Dedifferentiated amniotic fluid mesenchymal stem cell (primary cell): ENCODE results near the gene KCNS3.
"Not testable (repeated sequence)": the region's sequence is repeated elsewhere in the genome, so short reads cannot be mapped to it uniquely, and the experiment has no call there.

Experiments
- DNase-seq: peaks from one replicate; pipeline ENCODE4 v3.0.0-alpha.2; 2016; ENCODE audit errors: extremely low spot score

KCNS3 gene

GRCh38 chr2:17943444-17943843, 65.0 kb downstream of the KCNS3 start:
- DNase-seq, result no peak

GRCh38 chr2:17947113-17947512, 68.6 kb downstream of the KCNS3 start:
- no peak for DNase-seq

- DNase-seq, result no peak
These were observed 71.5 kb downstream of the KCNS3 start for GRCh38 chr2:17950006-17950405.

- no peak for DNase-seq
These were observed 73.1 kb downstream of the KCNS3 start for GRCh38 chr2:17951563-17951962.

GRCh38 chr2:17958466-17959092, 80.1 kb downstream of the KCNS3 start:
- DNase-seq, result no peak

GRCh38 chr2:17959356-17959755, 80.9 kb downstream of the KCNS3 start:
- DNase-seq, result no peak

GRCh38 chr2:17959833-17960232, 81.4 kb downstream of the KCNS3 start:
- DNase-seq, result no peak

- no peak for DNase-seq
These were observed 82.5 kb downstream of the KCNS3 start for GRCh38 chr2:17960925-17961324.

- no peak for DNase-seq
These were observed 83.3 kb downstream of the KCNS3 start for GRCh38 chr2:17961789-17962188.

- DNase-seq, result no peak
These were observed 84.4 kb downstream of the KCNS3 start for GRCh38 chr2:17962876-17963275.

- not testable (repeated sequence) for DNase-seq
These were observed 85.1 kb downstream of the KCNS3 start for GRCh38 chr2:17963571-17963970.

GRCh38 chr2:17965196-17965595, 86.7 kb downstream of the KCNS3 start:
- no peak for DNase-seq

GRCh38 chr2:17966798-17967197, 88.3 kb downstream of the KCNS3 start:
- no peak for DNase-seq

GRCh38 chr2:17969661-17970060, 91.2 kb downstream of the KCNS3 start:
- peak; percentile 22 for DNase-seq

- DNase-seq, result no peak
These were observed 93.2 kb downstream of the KCNS3 start for GRCh38 chr2:17971531-17972125.

GRCh38 chr2:17972991-17973390, 94.5 kb downstream of the KCNS3 start:
- DNase-seq, result no peak

GRCh38 chr2:17975401-17975800, 96.9 kb downstream of the KCNS3 start:
- no peak for DNase-seq

GRCh38 chr2:17976871-17977746, 98.6 kb downstream of the KCNS3 start:
- peak; percentile 97 for DNase-seq

GRCh38 chr2:17979707-17980106, 101.2 kb downstream of the KCNS3 start:
- DNase-seq, result peak; percentile 23

GRCh38 chr2:17981936-17982335, 103.5 kb downstream of the KCNS3 start:
- DNase-seq, result no peak
